COR-L47 (cell line): ENCODE measurements around the gene FCGR2B.
"Not testable (repeated sequence)": the region's sequence is repeated elsewhere in the genome, so short reads cannot be mapped to it uniquely, and the experiment has no call there.

ENCODE experiments used
- DNase-seq: peaks from one replicate; lab custom pipeline; 2025; lab: John Stamatoyannopoulos, UW

Gene FCGR2B

GRCh38 chr1:161706113-161706481, 43.2 kb downstream of the FCGR2B start:
- no peak for DNase-seq

GRCh38 chr1:161706482-161707347, 43.8 kb downstream of the FCGR2B start, which contains the start of gene FCRLA:
FCRLA (plus strand) TSS chr1:161707229; CDS start chr1:161707265, 36 bp downstream.
- DNase-seq = no peak

- no peak for DNase-seq
Observed at GRCh38 chr1:161707503-161707902, 44.6 kb downstream of the FCGR2B start.

GRCh38 chr1:161709373-161709772, 46.4 kb downstream of the FCGR2B start:
- no peak for DNase-seq

GRCh38 chr1:161710560-161710959, 47.6 kb downstream of the FCGR2B start:
- DNase-seq = no peak

- no peak for DNase-seq
Observed at GRCh38 chr1:161718559-161719324, 55.8 kb downstream of the FCGR2B start.

GRCh38 chr1:161719325-161719611, 56.3 kb downstream of the FCGR2B start:
- DNase-seq = no peak

DNA sequence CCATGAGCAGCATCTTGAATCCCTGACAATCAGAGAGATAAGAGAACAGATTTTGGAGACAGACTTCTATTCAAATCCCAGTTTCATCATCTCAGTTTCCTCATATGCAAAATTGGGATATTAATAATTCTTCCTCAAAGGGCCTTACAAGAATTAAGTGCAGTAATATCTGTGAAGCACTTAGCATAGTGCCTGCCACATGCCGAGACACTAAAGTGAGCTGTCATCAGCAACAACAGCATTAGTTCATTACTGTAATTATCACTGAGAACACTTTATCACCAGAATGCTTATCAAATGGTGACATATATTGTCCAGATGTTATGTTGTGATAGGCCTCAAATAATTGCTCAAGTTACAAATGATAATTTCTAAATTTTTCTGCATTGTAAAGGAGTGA, 57.5 kb downstream of the FCGR2B start:
- no peak for DNase-seq

DNA sequence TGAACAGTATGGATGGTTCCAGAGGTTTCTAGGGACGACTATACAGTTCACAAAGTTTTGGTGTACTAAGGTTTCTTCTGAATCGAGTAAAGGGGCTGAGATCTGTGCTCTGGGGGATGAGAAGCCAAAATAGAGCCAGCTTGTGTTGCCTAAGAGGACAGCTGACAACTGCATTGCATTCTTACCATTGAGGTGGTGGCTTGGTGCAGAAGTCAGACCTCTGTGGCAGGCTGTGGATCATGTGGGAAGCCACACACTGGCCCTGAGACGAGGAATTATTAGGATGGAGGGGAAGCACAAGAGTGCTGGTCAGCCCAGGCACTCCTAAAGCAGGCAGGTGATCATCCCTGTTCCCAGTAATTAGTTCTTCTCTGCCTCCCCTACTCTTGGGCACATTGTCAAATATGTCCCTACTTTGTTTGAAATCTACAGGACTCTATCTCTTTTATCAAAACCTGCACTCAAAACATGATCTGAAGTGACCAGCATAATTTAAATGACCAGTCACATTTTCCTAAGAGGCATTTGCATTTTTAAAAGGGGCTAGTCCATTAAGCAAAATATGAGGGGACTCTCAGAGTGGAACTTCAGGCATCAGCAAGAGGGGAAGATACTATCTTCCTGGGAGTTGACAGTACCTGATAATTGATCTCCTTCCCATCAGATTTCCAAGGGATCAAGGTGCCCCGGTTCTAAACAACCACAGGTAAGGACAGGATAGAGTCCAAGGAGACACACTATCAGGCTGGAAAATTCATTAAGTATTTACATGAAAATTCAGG, 58.2 kb downstream of the FCGR2B start, which contains the start of gene FCRLB:
FCRLB (plus strand) TSS at position 589 of the 782 bp plus-strand sequence. CDS start 1,129 bp downstream, outside the sequence.
- no peak for DNase-seq

DNA sequence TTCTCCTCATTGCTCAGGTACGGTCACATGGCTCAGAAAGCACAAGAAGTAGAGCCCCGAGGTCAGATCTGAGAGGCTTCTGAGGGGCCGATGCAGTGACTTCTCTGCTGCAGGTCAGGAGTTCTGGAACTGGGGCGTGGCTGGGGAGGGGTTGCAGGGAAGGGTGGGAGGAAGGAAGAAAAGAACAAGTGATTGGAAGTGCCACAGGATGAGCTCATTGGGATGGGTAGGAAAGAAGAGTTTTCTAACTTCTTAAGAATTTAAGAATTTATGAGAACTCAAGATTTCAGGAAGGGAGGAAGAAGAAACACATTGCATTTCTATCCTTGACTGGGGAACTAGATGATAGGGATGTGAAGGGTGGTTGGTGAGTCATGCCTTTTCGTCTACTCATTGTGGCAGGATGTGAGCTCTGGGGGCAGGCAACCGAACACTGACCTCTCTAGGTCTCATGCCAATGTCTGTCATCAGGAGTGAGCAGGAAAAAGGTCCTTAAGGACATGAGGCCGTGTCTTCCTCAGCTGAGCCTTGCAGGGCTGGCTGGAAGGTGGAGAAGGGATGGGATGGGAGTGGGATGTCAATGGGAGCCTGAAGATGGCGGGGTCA, 58.9 kb downstream of the FCGR2B start:
- no peak for DNase-seq

GRCh38 chr1:161722406-161722805, 59.5 kb downstream of the FCGR2B start:
- DNase-seq = no peak

GRCh38 chr1:161723459-161724141, 60.7 kb downstream of the FCGR2B start:
- no peak for DNase-seq

DNA sequence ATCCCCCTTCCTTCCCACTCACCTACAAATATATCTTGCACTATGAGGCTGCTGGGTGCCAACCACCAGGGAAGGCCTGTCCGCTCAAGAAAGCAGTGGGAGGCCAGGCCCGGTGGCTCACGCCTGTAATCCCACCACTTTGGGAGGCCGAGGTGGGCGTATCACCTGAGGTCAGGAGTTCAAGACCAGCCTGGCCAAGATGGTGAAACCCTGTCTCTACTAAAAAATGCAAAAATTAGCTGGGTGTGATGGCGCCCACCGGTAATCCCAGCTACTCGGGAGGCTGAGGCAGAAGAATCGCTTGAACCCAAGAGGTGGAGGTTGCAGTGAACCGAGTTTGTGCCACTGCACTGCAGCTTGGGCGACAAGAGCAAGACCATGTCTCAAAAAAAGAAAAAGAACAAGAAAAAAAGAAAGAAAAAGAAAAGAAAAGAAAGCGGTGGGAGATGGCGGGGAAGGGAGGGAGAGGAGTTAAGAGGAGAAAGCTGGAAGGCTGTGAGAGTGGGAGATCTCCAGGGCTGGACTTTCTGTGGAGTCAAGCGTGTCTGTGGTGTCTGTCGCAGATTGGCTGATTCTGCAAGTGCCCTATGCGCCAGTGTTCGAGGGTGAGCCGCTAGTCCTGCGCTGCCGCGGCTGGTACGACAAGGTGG, 62.4 kb downstream of the FCGR2B start:
- not testable (repeated sequence) for DNase-seq

- DNase-seq = peak; percentile 29
Observed at GRCh38 chr1:161725908-161726472, 63.0 kb downstream of the FCGR2B start.

DNA sequence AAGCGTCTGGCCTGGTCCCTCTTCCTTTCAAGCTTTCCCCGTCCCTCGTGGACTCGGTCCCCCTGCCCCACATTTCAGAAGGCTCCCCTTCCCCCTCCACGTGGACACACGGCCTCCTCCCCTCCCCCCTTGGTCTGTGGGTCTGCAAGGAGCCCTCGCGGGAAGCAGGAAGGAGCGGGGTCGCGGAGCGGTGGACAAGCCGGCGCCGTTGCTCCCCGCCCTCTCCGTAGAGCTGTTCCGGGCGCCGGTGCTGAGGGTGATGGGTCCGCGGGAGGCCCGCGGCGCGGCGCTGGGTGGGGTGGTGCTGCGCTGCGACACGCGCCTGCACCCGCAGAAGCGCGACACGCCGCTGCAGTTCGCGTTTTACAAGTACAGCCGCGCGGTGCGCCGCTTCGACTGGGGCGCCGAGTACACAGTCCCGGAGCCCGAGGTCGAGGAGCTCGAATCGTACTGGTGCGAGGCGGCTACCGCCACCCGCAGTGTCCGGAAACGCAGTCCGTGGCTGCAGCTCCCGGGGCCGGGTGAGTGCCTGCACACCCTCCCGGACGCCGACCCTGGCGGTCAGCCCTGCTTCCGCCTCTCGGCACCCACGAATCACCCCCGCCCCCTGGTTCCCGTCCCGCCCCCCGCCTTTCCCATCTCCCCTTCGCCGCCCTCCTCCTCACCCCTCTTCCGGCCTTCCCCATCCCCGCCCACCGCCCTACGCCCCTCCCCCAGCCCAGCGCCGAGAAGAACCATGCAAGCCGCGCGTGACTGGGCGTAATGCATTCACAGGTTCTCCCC, 63.7 kb downstream of the FCGR2B start:
- peak; percentile 56 for DNase-seq

GRCh38 chr1:161727256-161727924, 64.4 kb downstream of the FCGR2B start:
- no peak for DNase-seq
